Skin epidermis (tissue), 12 donors: ENCODE measurements around the gene DAAM1.

Experiments used
- H3K27ac ChIP-seq, 21 experiments: fragments of 200-600 bp; sonication (generic) in 11 of 21; one replicate each; pipeline ENCODE4 v1.5.0; 2020; ENCODE audit warnings: mild to moderate bottlenecking in 3 of 21, inconsistent platforms in 2 of 21, moderate library complexity in 2 of 21
- H3K4me3 ChIP-seq, 7 experiments: fragments of 200-600 bp; sonication (generic) in 2 of 7; one replicate each; pipeline ENCODE4 v1.5.0; 2020; ENCODE audit warnings: inconsistent platforms in 2 of 7, mild to moderate bottlenecking in 2 of 7, moderate library complexity in 1 of 7

DAAM1 gene

GRCh38 chr14:59276235-59276634 is 87.8 kb downstream of the DAAM1 start:
- H3K4me3 ChIP-seq, result no peak overlapping the region
- H3K27ac ChIP-seq, result peak overlapping the region in 11 of 21 experiments; percentile 14 to 78 (median 52)

- peak overlapping the region in 1 of 21 experiments; percentile 39 for H3K27ac ChIP-seq
- no peak overlapping the region for H3K4me3 ChIP-seq
Observed at GRCh38 chr14:59277659-59278058, 89.2 kb downstream of the DAAM1 start.

- Histone ChIP-seq H3K27ac (peak overlapping the region in 4 of 21 experiments; percentile 21 to 41 (median 39)), H3K4me3 (no peak overlapping the region)
Observed at GRCh38 chr14:59278111-59278510, 89.6 kb downstream of the DAAM1 start.

- peak overlapping the region in 4 of 21 experiments; percentile 4 to 58 (median 15) for H3K27ac ChIP-seq
- H3K4me3 ChIP-seq, result no peak overlapping the region
Observed at GRCh38 chr14:59280961-59281360, 92.5 kb downstream of the DAAM1 start.

- H3K27ac ChIP-seq, result peak overlapping the region in 14 of 21 experiments; percentile 4 to 64 (median 39)
Observed at GRCh38 chr14:59281609-59282377, 93.3 kb downstream of the DAAM1 start.

GRCh38 chr14:59282378-59282765 is 93.9 kb downstream of the DAAM1 start:
- H3K27ac ChIP-seq, result peak overlapping the region in 9 of 21 experiments; percentile 4 to 64 (median 38)
- H3K4me3 ChIP-seq, result no peak overlapping the region

More at GRCh38 chr14:59281609-59282377, 93.3 kb downstream of the DAAM1 start:
- H3K4me3 ChIP-seq, result no peak overlapping the region

- H3K27ac ChIP-seq, result peak overlapping the region in 3 of 21 experiments; percentile 3 to 61 (median 5)
- H3K4me3 ChIP-seq, result no peak overlapping the region
Observed at GRCh38 chr14:59283361-59283760, 94.9 kb downstream of the DAAM1 start.

- H3K4me3 ChIP-seq, result no peak overlapping the region
- no peak overlapping the region for H3K27ac ChIP-seq
Observed at GRCh38 chr14:59284059-59284458, 95.6 kb downstream of the DAAM1 start.

- Histone ChIP-seq H3K4me3 (no peak overlapping the region), H3K27ac (no peak overlapping the region)
Observed at GRCh38 chr14:59292028-59292427, 103.6 kb downstream of the DAAM1 start.

- Histone ChIP-seq H3K4me3 (no peak overlapping the region), H3K27ac (peak overlapping the region in 8 of 21 experiments; percentile 9 to 72 (median 37))
Observed at GRCh38 chr14:59292921-59293534, 104.6 kb downstream of the DAAM1 start.

GRCh38 chr14:59293935-59294661 is 105.6 kb downstream of the DAAM1 start:
- peak overlapping the region in 17 of 21 experiments; percentile 0 to 72 (median 37) for H3K27ac ChIP-seq
- H3K4me3 ChIP-seq, result no peak overlapping the region

- Histone ChIP-seq H3K27ac (peak overlapping the region in 11 of 21 experiments; percentile 14 to 72 (median 37)), H3K4me3 (no peak overlapping the region)
Observed at GRCh38 chr14:59294662-59294992, 106.2 kb downstream of the DAAM1 start.

- Histone ChIP-seq H3K4me3 (no peak overlapping the region), H3K27ac (peak overlapping the region in 1 of 21 experiments; percentile 14)
Observed at GRCh38 chr14:59295951-59296350, 107.5 kb downstream of the DAAM1 start.

- H3K27ac ChIP-seq, result no peak overlapping the region
- no peak overlapping the region for H3K4me3 ChIP-seq
Observed at GRCh38 chr14:59296508-59296907, 108.0 kb downstream of the DAAM1 start.

GRCh38 chr14:59297071-59297776 is 108.8 kb downstream of the DAAM1 start:
- Histone ChIP-seq H3K27ac (no peak overlapping the region), H3K4me3 (no peak overlapping the region)

- H3K27ac ChIP-seq, result no peak overlapping the region
- no peak overlapping the region for H3K4me3 ChIP-seq
Observed at GRCh38 chr14:59299731-59300130, 111.3 kb downstream of the DAAM1 start.

- no peak overlapping the region for H3K4me3 ChIP-seq
- H3K27ac ChIP-seq, result peak overlapping the region in 1 of 21 experiments; percentile 42
Observed at GRCh38 chr14:59301354-59301753, 112.9 kb downstream of the DAAM1 start.

GRCh38 chr14:59302313-59302712 is 113.8 kb downstream of the DAAM1 start:
- peak overlapping the region in 2 of 21 experiments; percentile 42 to 64 for H3K27ac ChIP-seq
- H3K4me3 ChIP-seq, result no peak overlapping the region

GRCh38 chr14:59303216-59303615 is 114.7 kb downstream of the DAAM1 start:
- H3K27ac ChIP-seq, result peak overlapping the region in 1 of 21 experiments; percentile 64
- H3K4me3 ChIP-seq, result no peak overlapping the region

- peak overlapping the region in 2 of 21 experiments; percentile 24 to 35 for H3K27ac ChIP-seq
Observed at GRCh38 chr14:59305231-59305630, 116.8 kb downstream of the DAAM1 start.

More at GRCh38 chr14:59305231-59305630, 116.8 kb downstream of the DAAM1 start:
- no peak overlapping the region for H3K4me3 ChIP-seq
